Measurements from ENCODE around the gene TAF6L.

The TAF6L gene

GRCh38 chr11:62752177-62752785 is 18.9 kb upstream of the TAF6L start:
- H3K27ac ChIP-seq: no peak overlapping the region
- TF ChIP-seq, protein P1, sequence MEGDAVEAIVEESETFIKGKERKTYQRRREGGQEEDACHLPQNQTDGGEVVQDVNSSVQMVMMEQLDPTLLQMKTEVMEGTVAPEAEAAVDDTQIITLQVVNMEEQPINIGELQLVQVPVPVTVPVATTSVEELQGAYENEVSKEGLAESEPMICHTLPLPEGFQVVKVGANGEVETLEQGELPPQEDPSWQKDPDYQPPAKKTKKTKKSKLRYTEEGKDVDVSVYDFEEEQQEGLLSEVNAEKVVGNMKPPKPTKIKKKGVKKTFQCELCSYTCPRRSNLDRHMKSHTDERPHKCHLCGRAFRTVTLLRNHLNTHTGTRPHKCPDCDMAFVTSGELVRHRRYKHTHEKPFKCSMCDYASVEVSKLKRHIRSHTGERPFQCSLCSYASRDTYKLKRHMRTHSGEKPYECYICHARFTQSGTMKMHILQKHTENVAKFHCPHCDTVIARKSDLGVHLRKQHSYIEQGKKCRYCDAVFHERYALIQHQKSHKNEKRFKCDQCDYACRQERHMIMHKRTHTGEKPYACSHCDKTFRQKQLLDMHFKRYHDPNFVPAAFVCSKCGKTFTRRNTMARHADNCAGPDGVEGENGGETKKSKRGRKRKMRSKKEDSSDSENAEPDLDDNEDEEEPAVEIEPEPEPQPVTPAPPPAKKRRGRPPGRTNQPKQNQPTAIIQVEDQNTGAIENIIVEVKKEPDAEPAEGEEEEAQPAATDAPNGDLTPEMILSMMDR (conservative IDR thresholded peaks at IDR 0.05): no peak
- no peak for TF ChIP-seq ZFX (IDR thresholded peaks at IDR 0.05)

DNA sequence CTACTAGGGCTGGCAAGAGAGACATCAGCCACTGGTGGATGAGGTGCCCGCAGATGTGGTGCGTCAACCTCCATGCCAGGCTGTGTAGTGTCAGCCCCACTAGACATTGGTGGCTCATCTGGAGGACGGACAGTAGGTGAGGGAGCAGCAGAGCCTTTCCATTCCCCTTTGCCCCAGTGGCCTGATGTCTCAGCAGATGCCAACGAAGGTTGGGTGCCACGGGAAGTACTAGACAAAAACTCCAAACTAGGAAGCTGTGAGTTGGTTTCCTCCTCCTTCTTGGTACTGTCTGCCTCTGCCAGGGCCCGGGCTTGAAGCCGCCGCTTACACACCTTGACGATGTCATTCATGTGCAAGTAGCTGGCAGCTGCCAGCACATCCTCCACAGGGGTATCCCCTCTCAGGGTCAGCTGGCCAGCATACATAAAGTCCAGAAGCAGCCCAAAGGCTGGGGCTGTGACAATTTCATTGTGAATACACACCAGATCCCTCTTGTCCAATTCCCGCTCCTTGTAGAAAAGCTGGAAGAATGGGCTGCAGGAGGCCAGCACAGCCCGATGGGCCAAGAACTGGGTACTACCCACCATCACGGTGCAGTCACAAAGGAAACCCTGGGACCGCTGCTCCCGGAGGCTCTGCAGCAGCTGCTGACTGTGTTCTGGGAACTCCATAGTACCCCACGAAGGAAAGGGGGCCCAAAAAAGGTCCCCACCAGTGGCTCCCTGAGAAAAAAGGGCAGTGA is 18.0 kb upstream of the TAF6L start:
- peak overlapping the region; percentile 86 for H3K27ac ChIP-seq
- TF ChIP-seq, protein P1 (conservative IDR thresholded peaks at IDR 0.05): no peak
- no peak for TF ChIP-seq ZFX (IDR thresholded peaks at IDR 0.05)

- H3K27ac ChIP-seq: peak within 1 kb of the TSS; percentile 86
- TF ChIP-seq, protein P1 (conservative IDR thresholded peaks at IDR 0.05): no peak
Observed at GRCh38 chr11:62753736-62754603, 17.2 kb upstream of the TAF6L start, which contains the start of gene ZBTB3. TSS of gene ZBTB3 (minus strand) at chr11:62754160. CDS start at chr11:62753664, 496 bp downstream.

DNA sequence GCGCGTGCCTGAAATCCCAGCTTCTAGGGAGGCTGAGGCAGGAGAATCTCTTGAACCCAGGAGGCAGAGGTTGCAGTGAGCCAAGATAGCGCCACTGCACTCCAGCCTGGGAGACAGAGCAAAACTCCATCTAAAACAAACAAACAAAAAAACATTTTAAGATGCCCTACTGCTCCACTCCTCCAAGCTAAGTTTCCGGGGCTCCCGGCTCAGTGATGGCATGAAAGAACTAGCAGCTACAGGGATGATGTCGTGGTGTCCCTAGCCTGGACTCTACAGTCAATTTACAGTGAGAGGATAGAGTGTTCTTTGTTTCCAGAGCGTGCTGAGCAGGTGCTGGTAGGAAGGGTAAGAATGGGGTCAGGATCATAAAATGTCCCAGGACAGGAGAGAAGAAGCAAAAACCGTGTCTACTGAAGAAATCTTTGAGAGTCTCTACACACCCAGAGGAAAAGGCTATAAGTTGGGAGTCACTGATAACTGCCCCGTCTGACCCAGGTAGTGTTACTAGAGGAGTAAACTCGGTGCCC is 16.0 kb upstream of the TAF6L start:
- TF ChIP-seq, protein P1 (conservative IDR thresholded peaks at IDR 0.05): no peak
- TF ChIP-seq ZFX (IDR thresholded peaks at IDR 0.05): no peak
- H3K27ac ChIP-seq: no peak overlapping the region; the same call in 1 of the 2 replicates

DNA sequence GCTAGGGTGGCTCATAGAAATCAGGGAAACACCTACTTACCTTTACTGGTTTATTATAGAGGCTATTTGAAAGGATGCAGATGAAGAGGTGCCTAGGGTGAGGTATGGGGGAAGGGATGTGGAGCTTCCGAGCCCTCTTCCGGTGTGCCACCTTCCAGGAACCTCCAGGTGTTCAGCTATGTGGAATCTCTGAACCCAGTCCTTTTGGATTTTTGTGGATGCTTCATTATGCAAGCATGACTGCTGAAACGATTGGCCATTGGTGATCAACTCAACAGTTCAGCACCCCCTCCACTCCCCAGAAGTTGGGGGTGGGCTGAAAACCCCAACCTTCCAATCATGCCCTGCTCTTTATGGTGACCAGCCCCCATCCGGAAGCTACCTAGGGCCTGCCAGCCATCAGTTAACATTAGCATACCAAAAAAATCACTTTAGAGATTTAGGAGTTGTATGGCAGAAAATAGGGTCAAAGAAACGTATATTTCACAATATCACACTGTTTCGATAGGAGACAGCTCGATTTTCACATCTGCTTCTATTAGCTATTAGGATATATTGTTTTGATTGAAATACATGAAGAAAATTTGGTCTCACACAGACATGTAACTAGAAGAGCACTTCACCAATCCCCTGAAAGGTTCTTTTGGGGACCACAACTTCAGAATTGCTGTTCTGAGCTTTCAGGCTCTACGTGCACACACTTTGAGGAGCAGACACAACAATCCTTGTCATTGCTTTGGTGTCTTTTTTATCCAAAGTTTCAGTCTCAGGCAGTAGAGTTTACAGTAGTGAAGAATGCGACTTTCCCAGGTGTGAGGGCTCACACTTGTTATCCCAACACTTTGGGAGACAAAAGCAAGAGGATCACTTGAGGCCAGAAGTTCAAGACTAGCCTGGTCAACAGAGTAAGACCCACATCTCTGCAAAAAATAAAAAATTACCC is 13.1 kb upstream of the TAF6L start:
- no peak overlapping the region for H3K27ac ChIP-seq
- TF ChIP-seq, protein P1 (conservative IDR thresholded peaks at IDR 0.05): no peak
- TF ChIP-seq ZFX (IDR thresholded peaks at IDR 0.05): no peak

GRCh38 chr11:62760867-62761227 is 10.3 kb upstream of the TAF6L start:
- H3K27ac ChIP-seq: peak overlapping the region; percentile 80

- peak overlapping the region; percentile 79 for H3K27ac ChIP-seq
- TF ChIP-seq ZFX (IDR thresholded peaks at IDR 0.05): peak; percentile 60; the same call in 1 of the 2 replicates
- TF ChIP-seq, protein P1 (conservative IDR thresholded peaks at IDR 0.05): no peak
Observed at GRCh38 chr11:62770778-62771143, 435 bp upstream of the TAF6L start.

Data from C4-2B (cell line).